Osteocyte (in vitro differentiated cells): ENCODE measurements around the gene SVIP. TPM values are rescaled to one million over a fixed set of nuclear protein-coding genes. Genes with fewer than 3 reads are reported as not detected.

Experiments used
- DNase-seq: peaks from one replicate; pipeline ENCODE4 v3.0.0; 2021; ENCODE audit warnings: mixed read lengths; ENCODE audit not compliant: unreplicated experiment; ENCODE audit errors: extremely low spot score
- H3K27ac Mint-ChIP-seq: one replicate; pipeline ENCODE4 v1.8.0; 2021; ENCODE audit warnings: mild to moderate bottlenecking, mixed read lengths; ENCODE audit not compliant: unreplicated experiment
- H3K27me3 Mint-ChIP-seq: one replicate; pipeline ENCODE4 v1.8.0; 2021; ENCODE audit warnings: mixed read lengths; ENCODE audit not compliant: unreplicated experiment
- H3K36me3 Mint-ChIP-seq: one replicate; pipeline ENCODE4 v1.8.0; 2021; ENCODE audit warnings: mixed read lengths; ENCODE audit not compliant: unreplicated experiment
- H3K4me1 Mint-ChIP-seq: one replicate; pipeline ENCODE4 v1.8.0; 2021; ENCODE audit warnings: mixed read lengths; ENCODE audit not compliant: unreplicated experiment
- H3K4me3 Mint-ChIP-seq: one replicate; pipeline ENCODE4 v1.8.0; 2021; ENCODE audit warnings: mild to moderate bottlenecking, moderate library complexity, mixed read lengths; ENCODE audit not compliant: unreplicated experiment
- H3K9me3 Mint-ChIP-seq: one replicate; pipeline ENCODE4 v1.8.0; 2021; ENCODE audit warnings: mixed read lengths; ENCODE audit not compliant: unreplicated experiment
- CTCF ChIP-seq: fragments of 200-600 bp; sonication (generic); IDR thresholded peaks from 2 replicates; pipeline ENCODE4 v1.5.0; 2021; ENCODE audit warnings: antibody characterized with exemption, mild to moderate bottlenecking, moderate library complexity
- total RNA-seq: library from RNA; stranded (reverse); gene quantifications from 2 replicates; pipeline ENCODE4 v1.2.1, GENCODE V29; 2021

The SVIP gene
- total RNA-seq, 1 donor from 2014 or later, result 12.1 TPM

- no peaks in the 10 kb centered on the region for H3K27me3 Mint-ChIP-seq
- no peak overlapping the region for H3K27ac Mint-ChIP-seq
- H3K4me1 Mint-ChIP-seq, result peaks cover 8% of the 10 kb centered on the region
These were observed 447 bp upstream of the SVIP start for GRCh38 chr11:22830082-22830414.

DNA sequence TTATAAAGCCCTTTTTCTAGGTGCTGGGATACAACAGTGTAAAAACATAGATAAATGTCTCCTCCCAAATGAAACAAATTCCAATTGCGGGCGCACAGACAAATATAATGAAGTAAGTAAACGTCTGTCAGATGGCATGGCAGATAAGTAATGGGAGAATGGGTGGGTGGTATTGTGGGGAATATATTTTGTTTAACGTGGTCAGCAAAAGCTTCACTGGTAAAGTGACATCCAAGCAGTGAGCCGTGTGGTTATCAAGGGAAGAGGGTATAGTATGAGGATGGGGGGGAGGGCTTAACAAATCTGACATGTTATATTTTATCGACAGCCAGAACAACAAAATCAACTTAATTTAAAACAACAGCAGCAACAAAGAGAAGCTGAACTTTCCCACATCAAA is 1.2 kb downstream of the SVIP start:
- Mint-ChIP-seq H3K36me3 (peaks cover 2% of the 10 kb centered on the region), H3K27me3 (no peaks in the 10 kb centered on the region), H3K4me3 (peak overlapping the region; percentile 87), H3K27ac (no peak overlapping the region), H3K4me1 (peaks cover 8% of the 10 kb centered on the region), H3K9me3 (no peaks in the 10 kb centered on the region)
- TF ChIP-seq CTCF, result no peak
- no peak for DNase-seq

More at GRCh38 chr11:22830082-22830414, 447 bp upstream of the SVIP start:
- no peaks in the 10 kb centered on the region for H3K36me3 Mint-ChIP-seq
- TF ChIP-seq CTCF, result no peak
- no peak for DNase-seq
- H3K4me3 Mint-ChIP-seq, result peak overlapping the region; percentile 87
- H3K9me3 Mint-ChIP-seq, result no peaks in the 10 kb centered on the region

- H3K27ac Mint-ChIP-seq, result no peak overlapping the region
- peaks cover 2% of the 10 kb centered on the region for H3K36me3 Mint-ChIP-seq
- H3K27me3 Mint-ChIP-seq, result no peaks in the 10 kb centered on the region
- no peak for TF ChIP-seq CTCF
- H3K4me1 Mint-ChIP-seq, result no peaks in the 10 kb centered on the region
- no peaks in the 10 kb centered on the region for H3K9me3 Mint-ChIP-seq
- no peak for DNase-seq
- H3K4me3 Mint-ChIP-seq, result no peak overlapping the region
These were observed 7.4 kb downstream of the SVIP start for GRCh38 chr11:22822203-22822602.

GRCh38 chr11:22809893-22810292 is 19.7 kb downstream of the SVIP start:
- H3K27me3 Mint-ChIP-seq, result no peaks in the 10 kb centered on the region
- H3K36me3 Mint-ChIP-seq, result no peaks in the 10 kb centered on the region
- H3K4me1 Mint-ChIP-seq, result no peaks in the 10 kb centered on the region
- peaks cover 9% of the 10 kb centered on the region for H3K9me3 Mint-ChIP-seq
- no peak for TF ChIP-seq CTCF
- H3K27ac Mint-ChIP-seq, result no peak overlapping the region
- DNase-seq, result no peak
- no peak overlapping the region for H3K4me3 Mint-ChIP-seq

- no peak for DNase-seq
- H3K4me3 Mint-ChIP-seq, result no peak overlapping the region
These were observed 20.9 kb downstream of the SVIP start for GRCh38 chr11:22808571-22809197.

More at GRCh38 chr11:22808571-22809197, 20.9 kb downstream of the SVIP start:
- H3K27ac Mint-ChIP-seq, result no peak overlapping the region
- peaks cover 9% of the 10 kb centered on the region for H3K9me3 Mint-ChIP-seq
- no peak for TF ChIP-seq CTCF
- no peaks in the 10 kb centered on the region for H3K36me3 Mint-ChIP-seq
- H3K4me1 Mint-ChIP-seq, result no peaks in the 10 kb centered on the region
- H3K27me3 Mint-ChIP-seq, result no peaks in the 10 kb centered on the region
